Immature natural killer cell (primary cell): ENCODE data around the gene VSTM2L. TPM values are rescaled to one million over a fixed set of nuclear protein-coding genes. Genes with fewer than 3 reads are reported as not detected.

Experiments used
- DNase-seq, 3 donors: peaks; one replicate each; pipeline ENCODE4 v3.0.0; 2022; ENCODE audit warnings: mixed read lengths in 1 of 3
- H3K27ac Mint-ChIP-seq, 6 donors: one replicate each; pipeline ENCODE4 v1.8.0; 2020; ENCODE audit warnings: mixed read lengths in 6 of 6, mild to moderate bottlenecking in 5 of 6, inconsistent platforms in 4 of 6, moderate library complexity in 3 of 6
- H3K27me3 Mint-ChIP-seq, 3 donors: one replicate each; pipeline ENCODE4 v1.8.0; 2020 to 2021; ENCODE audit warnings: low read depth in 3 of 3, mild to moderate bottlenecking in 3 of 3, mixed read lengths in 3 of 3, moderate library complexity in 3 of 3, inconsistent platforms in 1 of 3
- H3K36me3 Mint-ChIP-seq, 3 donors: one replicate each; pipeline ENCODE4 v1.8.0; 2020; ENCODE audit warnings: mixed read lengths in 3 of 3, inconsistent platforms in 2 of 3, mild to moderate bottlenecking in 2 of 3
- H3K4me1 Mint-ChIP-seq, 2 donors: one replicate each; pipeline ENCODE4 v1.8.0; 2020; ENCODE audit warnings: inconsistent platforms in 2 of 2, mild to moderate bottlenecking in 2 of 2, mixed read lengths in 2 of 2, moderate library complexity in 1 of 2
- H3K4me3 Mint-ChIP-seq, 5 donors: one replicate each; pipeline ENCODE4 v1.8.0; 2020; ENCODE audit warnings: mild to moderate bottlenecking in 5 of 5, mixed read lengths in 5 of 5, inconsistent platforms in 3 of 5, moderate library complexity in 3 of 5
- H3K9me3 Mint-ChIP-seq, 6 donors: one replicate each; pipeline ENCODE4 v1.8.0; 2020; ENCODE audit warnings: mild to moderate bottlenecking in 6 of 6, mixed read lengths in 6 of 6, inconsistent platforms in 4 of 6, moderate library complexity in 3 of 6
- polyA plus RNA-seq, 3 donors: library from polyadenylated mRNA; unstranded; fragments of 300-500 nt; fragmentation: Illumina TruSeq; gene quantifications; one replicate each; pipeline ENCODE4 v1.2.3, GENCODE V29; 2021

VSTM2L gene
- polyA plus RNA-seq, 3 donors from 2014 or later = not detected

DNA sequence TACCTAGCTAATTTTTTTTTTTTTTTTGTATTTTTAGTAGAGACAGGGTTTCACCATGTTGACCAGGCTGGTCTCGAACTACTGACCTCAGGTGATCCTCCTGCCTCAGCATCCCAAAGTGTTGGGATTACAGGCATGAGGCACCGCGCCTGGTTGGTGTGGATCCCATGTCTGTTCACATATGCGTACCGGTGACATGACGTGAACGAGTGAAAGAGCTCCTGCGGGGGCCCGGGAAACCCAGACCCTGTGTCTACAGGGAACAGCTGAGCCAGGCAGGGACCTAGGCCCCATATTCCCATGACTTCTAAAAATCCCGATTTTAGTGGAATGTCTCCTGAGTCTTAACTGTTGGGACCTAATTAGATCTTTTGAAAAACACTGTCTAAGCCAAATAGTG, 33.1 kb downstream of the VSTM2L start:
- DNase-seq = no peak
- H3K4me1 Mint-ChIP-seq = no peaks in the 10 kb centered on the region
- H3K27me3 Mint-ChIP-seq = peaks cover 1 to 3% (median 1%) of the 10 kb centered on the region in 3 donors
- H3K27ac Mint-ChIP-seq = no peak overlapping the region
- H3K36me3 Mint-ChIP-seq = no peaks in the 10 kb centered on the region
- H3K9me3 Mint-ChIP-seq = peaks cover 0 to 2% (median 0%) of the 10 kb centered on the region in 6 donors
- no peak overlapping the region for H3K4me3 Mint-ChIP-seq

DNA sequence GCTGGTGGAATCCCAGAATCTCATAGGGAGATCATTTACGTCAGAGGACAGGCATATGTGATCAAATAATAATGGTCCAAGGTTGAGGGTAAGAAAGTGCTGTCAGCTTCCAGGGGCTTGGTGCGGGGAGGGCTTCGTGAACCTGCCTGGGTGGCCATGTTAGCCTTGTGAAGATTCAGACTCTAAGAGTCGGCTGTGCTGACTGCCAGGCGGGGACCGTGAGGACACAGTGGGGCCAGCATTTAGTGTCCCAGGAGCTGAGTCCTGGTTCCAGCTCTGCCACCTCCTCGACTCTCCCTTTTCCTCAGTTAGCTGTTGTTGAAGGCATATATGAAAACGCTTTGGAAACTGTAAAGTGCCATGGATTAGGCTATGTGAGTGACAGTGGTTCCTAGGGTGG, 33.5 kb downstream of the VSTM2L start:
- Mint-ChIP-seq H3K4me3 (no peak overlapping the region), H3K4me1 (no peaks in the 10 kb centered on the region), H3K27me3 (peaks cover 1 to 3% (median 2%) of the 10 kb centered on the region in 3 donors), H3K36me3 (no peaks in the 10 kb centered on the region), H3K27ac (no peak overlapping the region), H3K9me3 (peaks cover 0 to 2% (median 0%) of the 10 kb centered on the region in 6 donors)
- DNase-seq = no peak

DNA sequence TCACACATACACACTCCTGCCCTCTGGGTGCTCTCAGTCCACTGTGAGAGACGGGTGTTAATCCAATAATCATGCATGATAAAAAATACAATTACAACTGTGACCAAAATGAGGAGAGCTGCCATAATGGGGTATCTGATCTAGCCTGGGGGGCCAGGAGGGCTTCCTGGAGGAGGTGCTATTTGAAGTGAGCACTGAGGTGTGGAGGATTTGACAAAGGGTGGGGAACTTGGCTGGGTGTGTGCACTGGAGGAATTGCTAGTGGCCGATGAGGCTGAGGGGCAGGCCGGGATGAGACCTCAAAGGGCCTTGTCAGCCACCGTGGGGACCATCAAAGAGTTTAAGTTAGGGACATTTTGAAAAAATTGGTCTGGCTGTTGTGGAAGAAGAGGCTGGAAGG, 34.8 kb downstream of the VSTM2L start:
- peaks cover 0 to 2% (median 0%) of the 10 kb centered on the region in 6 donors for H3K9me3 Mint-ChIP-seq
- H3K4me3 Mint-ChIP-seq = no peak overlapping the region
- no peak for DNase-seq
- H3K27me3 Mint-ChIP-seq = peaks cover 1 to 3% (median 2%) of the 10 kb centered on the region in 3 donors
- no peaks in the 10 kb centered on the region for H3K36me3 Mint-ChIP-seq
- H3K4me1 Mint-ChIP-seq = no peaks in the 10 kb centered on the region
- no peak overlapping the region for H3K27ac Mint-ChIP-seq

DNA sequence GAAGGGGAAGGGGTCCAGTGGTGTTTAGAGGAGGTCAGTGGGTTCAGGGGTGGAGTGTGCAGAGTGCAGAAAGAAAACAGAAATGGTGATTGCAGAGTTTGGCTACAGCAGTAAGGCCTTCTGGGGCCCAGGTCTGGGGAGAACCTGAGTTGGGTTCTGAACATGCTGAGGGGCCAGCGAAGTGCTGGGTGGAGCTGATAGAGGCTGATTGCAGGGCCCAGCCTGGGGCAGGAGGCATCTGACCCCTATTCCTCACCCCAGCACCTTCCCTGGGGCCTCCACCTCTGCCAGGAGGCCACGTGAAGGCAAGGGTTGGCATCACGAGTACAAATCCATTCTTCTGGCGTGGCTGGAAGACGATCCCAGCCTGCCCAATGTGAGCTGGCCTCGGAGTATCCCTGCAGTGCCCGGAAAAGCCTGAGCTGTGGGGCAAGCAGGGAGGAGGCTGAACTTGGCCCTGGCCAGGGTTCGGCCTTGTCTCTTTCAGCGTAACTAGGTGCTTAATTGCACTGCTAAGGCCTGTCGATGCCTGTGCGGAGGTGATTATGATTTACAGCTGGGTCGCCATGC, 35.3 kb downstream of the VSTM2L start:
- H3K36me3 Mint-ChIP-seq = no peaks in the 10 kb centered on the region
- H3K27ac Mint-ChIP-seq = no peak overlapping the region
- H3K4me3 Mint-ChIP-seq = no peak overlapping the region
- peaks cover 0 to 2% (median 0%) of the 10 kb centered on the region in 6 donors for H3K9me3 Mint-ChIP-seq
- H3K27me3 Mint-ChIP-seq = peaks cover 1 to 3% (median 2%) of the 10 kb centered on the region in 3 donors
- H3K4me1 Mint-ChIP-seq = no peaks in the 10 kb centered on the region
- no peak for DNase-seq

DNA sequence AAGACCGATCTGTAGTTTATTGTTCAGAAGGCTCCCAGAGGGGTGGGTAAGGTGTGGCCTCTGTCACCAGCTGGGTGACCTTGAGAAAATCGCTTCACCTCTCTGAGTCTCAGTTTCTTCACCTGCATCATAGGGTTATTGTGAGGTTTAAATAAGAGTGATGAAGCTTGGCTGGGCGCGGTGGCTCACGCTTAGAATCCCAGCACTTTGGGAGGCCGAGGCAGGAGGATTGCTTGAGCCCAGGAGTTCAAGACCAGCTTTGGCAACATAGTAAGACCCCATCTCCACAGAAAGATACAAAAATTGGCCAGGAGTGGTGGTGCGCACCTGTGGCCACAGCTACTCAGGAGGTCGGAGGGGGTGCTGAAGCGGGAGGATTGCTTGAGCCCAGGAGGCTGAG, 36.0 kb downstream of the VSTM2L start:
- Mint-ChIP-seq H3K4me3 (no peak overlapping the region), H3K4me1 (no peaks in the 10 kb centered on the region), H3K36me3 (no peaks in the 10 kb centered on the region)

DNA sequence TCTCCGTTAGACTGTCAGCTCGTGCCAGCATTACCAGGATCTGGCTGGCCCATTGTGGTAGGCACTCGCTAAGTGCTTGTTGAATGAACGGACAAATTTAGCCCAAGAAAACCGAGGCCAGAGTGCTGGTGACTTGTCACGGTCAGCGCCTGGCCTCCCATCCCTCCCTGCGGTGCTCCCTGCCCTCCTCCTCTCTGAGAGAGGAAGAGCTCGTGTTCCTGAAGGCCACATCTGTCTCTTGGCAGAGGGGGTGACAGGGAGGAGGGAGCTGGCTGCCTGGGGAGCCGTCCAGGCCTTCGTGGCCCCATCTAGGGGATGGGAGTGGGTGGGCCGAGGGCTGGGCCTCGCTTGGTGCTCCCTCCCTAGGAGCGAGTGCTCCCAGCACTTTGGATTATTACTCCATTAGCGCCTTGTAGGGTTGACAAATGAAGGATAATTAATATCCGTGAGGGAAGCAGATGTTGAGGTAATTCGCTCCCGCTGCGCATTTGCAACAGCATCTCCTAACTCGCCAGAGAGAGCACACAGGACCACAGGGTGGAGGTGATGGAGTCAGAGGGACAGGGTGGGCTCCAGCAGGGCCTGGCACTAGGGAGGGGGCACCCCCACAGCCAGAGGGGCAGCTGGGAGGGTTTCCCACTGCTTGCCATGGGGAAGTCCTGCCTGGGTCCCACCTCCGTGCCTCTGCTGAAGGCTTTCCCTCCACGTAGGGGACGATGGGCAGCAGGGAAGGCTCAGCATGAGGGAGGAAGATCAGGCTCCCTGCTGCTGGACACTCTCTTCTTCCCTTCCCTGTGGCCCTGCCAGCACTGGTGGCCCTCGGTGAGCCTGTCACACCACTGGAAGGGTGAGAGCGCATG, 37.0 kb downstream of the VSTM2L start:
- Mint-ChIP-seq H3K36me3 (no peaks in the 10 kb centered on the region), H3K27me3 (peaks cover 1 to 3% (median 2%) of the 10 kb centered on the region in 3 donors), H3K4me1 (no peaks in the 10 kb centered on the region), H3K27ac (no peak overlapping the region), H3K4me3 (no peak overlapping the region), H3K9me3 (no peaks in the 10 kb centered on the region)
- no peak for DNase-seq

More for the DNA sequence above, 36.0 kb downstream of the VSTM2L start:
- H3K27ac Mint-ChIP-seq = no peak overlapping the region
- DNase-seq = no peak
- peaks cover 1 to 3% (median 2%) of the 10 kb centered on the region in 3 donors for H3K27me3 Mint-ChIP-seq
- peaks cover 0 to 2% (median 0%) of the 10 kb centered on the region in 6 donors for H3K9me3 Mint-ChIP-seq

DNA sequence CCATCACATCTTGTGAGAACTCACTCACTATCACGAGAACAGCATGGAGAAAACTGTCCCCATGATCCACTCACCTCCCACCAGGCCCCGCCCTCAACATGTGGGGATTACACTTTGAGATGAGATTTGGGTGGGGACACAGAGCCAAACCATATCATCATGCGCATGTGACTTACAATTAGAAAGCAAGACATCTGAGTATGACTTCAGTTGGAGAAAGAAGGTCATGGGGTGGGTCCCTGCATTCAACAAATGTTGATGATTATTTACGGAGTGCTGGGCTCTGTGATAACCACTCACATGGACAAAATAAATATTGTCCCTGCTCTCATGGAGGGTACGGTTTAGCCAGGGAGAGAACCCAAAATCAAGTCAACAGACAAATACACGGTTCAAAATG, 37.9 kb downstream of the VSTM2L start:
- no peaks in the 10 kb centered on the region for H3K36me3 Mint-ChIP-seq
- no peak overlapping the region for H3K27ac Mint-ChIP-seq
- DNase-seq = no peak
- no peaks in the 10 kb centered on the region for H3K4me1 Mint-ChIP-seq
- H3K4me3 Mint-ChIP-seq = no peak overlapping the region
- H3K9me3 Mint-ChIP-seq = no peaks in the 10 kb centered on the region
- H3K27me3 Mint-ChIP-seq = peaks cover 1 to 3% (median 2%) of the 10 kb centered on the region in 3 donors

DNA sequence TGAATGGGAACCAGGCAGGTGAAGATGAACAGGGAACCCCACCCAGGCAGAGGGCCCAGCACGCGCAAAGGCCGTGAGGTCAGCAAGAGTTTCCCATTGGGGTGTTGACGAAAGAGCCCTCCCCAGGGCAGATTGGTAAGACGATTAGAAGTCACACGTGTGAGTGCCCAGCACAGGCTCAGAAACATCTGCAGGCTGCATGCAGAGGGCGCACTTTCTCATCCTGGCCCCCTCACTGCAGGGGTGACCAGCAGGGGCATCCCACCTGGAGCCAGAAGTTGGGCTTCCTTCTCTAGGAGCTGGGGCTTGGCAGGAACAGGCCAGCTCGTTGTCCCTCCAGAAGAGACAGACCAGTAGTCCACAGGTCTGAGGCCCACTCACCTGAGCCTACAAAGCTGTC, 38.4 kb downstream of the VSTM2L start:
- H3K27ac Mint-ChIP-seq = no peak overlapping the region
- no peak overlapping the region for H3K4me3 Mint-ChIP-seq
- no peaks in the 10 kb centered on the region for H3K36me3 Mint-ChIP-seq
- H3K9me3 Mint-ChIP-seq = no peaks in the 10 kb centered on the region
- DNase-seq = no peak
- H3K4me1 Mint-ChIP-seq = no peaks in the 10 kb centered on the region
- H3K27me3 Mint-ChIP-seq = peaks cover 1 to 3% (median 2%) of the 10 kb centered on the region in 3 donors

DNA sequence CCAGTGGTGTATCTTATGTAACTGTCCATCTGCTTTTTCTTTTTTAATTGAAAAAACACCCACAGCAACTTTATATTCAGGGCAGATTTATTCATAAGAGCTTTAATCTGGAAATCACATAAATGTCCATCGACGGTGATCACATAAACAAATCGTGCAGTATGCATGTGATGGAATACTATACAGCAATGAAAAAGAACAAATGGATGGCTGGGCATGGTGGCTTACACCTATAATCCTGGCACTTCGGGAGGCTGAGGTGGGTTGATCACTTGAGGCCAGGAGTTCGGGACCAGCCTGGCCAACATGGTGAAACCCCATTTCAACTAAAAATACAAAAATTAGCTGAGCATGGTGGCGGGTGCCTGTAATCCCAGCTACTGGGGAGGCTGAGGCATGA, 39.1 kb downstream of the VSTM2L start:
- Mint-ChIP-seq H3K9me3 (no peaks in the 10 kb centered on the region), H3K27ac (no peak overlapping the region), H3K36me3 (no peaks in the 10 kb centered on the region), H3K27me3 (peaks cover 1 to 7% (median 3%) of the 10 kb centered on the region in 3 donors), H3K4me3 (no peak overlapping the region), H3K4me1 (no peaks in the 10 kb centered on the region)
- no peak for DNase-seq

DNA sequence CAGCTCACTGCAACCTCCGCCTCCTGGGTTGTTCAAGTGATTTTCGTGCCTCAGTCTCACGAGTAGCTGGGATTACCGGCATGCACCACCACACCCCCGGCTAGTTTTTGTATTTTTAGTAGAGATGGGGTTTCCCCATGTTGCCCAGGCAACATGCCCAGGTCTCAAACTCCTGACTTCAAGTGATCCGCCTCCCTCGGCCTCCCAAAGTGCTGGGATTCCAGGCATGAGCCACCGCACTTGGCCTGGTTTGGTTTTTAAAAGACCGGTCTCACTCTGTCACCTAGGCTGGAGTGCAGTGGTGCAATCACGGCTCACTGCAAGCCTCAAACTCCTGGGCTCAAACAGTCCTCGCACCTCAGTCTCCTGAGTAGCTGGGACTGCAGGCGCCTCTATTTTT, 40.1 kb downstream of the VSTM2L start:
- Mint-ChIP-seq H3K36me3 (no peaks in the 10 kb centered on the region), H3K4me1 (no peaks in the 10 kb centered on the region), H3K4me3 (no peak overlapping the region), H3K27ac (no peak overlapping the region), H3K27me3 (peaks cover 1 to 11% (median 6%) of the 10 kb centered on the region in 3 donors), H3K9me3 (peaks cover 0 to 2% (median 0%) of the 10 kb centered on the region in 6 donors)
- no peak for DNase-seq

DNA sequence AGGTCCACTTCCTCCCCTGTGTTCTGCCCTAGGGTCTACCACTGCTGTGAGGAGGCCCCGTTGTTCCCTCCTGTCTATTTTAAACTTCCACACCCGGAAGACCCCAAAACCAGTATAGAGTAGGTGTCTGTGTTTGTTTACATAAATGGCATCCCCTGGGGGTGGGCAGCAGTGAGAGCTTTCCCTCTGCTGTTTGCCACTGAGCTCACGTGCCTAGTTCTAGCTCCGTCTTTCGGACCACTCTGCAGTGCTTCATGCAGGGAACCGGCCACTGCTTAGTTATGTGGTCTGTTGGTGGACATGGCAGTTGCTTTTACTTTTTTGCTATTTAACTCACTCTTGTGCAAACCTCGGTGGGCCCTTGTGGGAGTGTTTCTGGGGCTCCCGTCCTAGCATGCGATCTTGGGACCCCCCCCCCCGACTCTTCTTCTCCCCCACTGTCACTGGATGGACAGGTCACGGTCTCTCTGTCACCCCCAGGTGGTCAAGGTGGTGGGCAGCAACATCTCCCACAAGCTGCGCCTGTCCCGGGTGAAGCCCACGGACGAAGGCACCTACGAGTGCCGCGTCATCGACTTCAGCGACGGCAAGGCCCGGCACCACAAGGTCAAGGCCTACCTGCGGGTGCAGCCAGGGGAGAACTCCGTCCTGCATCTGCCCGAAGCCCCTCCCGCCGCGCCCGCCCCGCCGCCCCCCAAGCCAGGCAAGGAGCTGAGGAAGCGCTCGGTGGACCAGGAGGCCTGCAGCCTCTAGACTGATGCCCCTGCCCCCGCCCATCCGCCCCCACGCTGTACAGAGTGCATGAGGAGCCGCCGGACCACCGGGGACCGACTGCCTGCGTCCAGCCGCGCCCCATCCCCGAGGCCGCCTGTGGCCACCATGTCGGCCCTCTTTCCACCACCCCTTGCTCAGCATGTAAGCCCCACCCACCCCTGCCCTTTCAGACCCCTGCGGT, 40.9 kb downstream of the VSTM2L start:
- peaks cover 1 to 11% (median 7%) of the 10 kb centered on the region in 3 donors for H3K27me3 Mint-ChIP-seq
- H3K9me3 Mint-ChIP-seq = peaks cover 0 to 2% (median 0%) of the 10 kb centered on the region in 6 donors
- no peak overlapping the region for H3K4me3 Mint-ChIP-seq
- H3K36me3 Mint-ChIP-seq = no peaks in the 10 kb centered on the region
- no peak overlapping the region for H3K27ac Mint-ChIP-seq
- no peak for DNase-seq
- no peaks in the 10 kb centered on the region for H3K4me1 Mint-ChIP-seq

DNA sequence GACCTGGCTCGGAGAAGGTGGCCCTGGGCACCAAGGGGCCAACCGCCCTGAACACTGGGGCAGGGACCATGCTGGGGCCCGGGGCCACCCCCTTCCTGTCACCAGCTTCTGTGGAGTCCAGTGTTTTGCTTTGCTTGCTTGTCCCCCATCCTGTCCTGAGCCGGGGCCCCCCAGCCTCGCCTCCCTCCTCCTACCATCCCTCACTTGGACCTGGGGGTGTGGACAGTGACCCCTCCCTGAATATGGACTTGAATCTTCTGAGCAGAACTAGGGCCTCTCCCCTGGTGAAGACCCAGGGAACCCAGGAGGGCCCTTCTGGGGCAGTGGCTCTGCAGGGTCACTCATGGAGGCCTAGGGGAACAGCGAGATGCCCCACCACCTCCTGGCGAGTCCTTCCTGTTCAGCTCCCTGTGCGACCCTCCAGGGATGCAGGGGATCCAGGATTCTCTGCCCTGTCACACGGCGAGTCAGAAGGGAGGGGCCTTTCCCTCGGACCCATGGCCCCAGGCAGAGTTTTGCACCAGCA, 41.6 kb downstream of the VSTM2L start:
- no peak overlapping the region for H3K27ac Mint-ChIP-seq
- H3K4me1 Mint-ChIP-seq = no peaks in the 10 kb centered on the region
- H3K27me3 Mint-ChIP-seq = peaks cover 1 to 11% (median 7%) of the 10 kb centered on the region in 3 donors
- no peak for DNase-seq
- H3K36me3 Mint-ChIP-seq = no peaks in the 10 kb centered on the region
- peaks cover 0 to 2% (median 0%) of the 10 kb centered on the region in 6 donors for H3K9me3 Mint-ChIP-seq
- no peak overlapping the region for H3K4me3 Mint-ChIP-seq

DNA sequence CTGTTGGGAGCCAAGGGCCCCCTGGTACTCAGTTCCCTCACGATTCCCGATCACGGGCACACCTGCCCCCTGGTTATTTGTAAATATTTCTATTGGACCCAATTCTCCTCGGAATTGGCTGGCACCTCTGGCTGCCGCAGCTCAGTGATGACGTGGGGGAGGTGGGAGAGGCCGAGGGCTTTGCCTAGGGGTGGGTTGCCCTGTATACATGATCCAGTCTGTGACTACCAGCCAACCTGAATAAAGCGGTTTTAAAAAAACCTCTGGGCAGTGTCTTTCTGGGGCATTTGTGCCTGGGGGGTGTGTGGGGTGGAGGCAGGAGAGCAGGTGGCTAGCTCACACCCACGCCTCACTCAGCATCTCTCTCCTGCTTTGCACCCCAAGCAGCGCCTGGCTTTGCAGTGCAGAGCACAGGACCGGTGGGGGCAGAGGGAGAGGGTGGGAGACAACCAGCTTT, 42.2 kb downstream of the VSTM2L start:
- Mint-ChIP-seq H3K4me3 (no peak overlapping the region), H3K36me3 (no peaks in the 10 kb centered on the region), H3K9me3 (peaks cover 0 to 2% (median 0%) of the 10 kb centered on the region in 6 donors), H3K27me3 (peaks cover 0 to 11% (median 7%) of the 10 kb centered on the region in 3 donors), H3K27ac (no peak overlapping the region), H3K4me1 (no peaks in the 10 kb centered on the region)
- no peak for DNase-seq
